MCF 10A (cell line): ENCODE measurements around the gene COL25A1. TPM values are rescaled to one million over a fixed set of nuclear protein-coding genes. Genes with fewer than 3 reads are reported as not detected.

Source experiments
- BruUV-seq: library from RNA; stranded (reverse); fragments of 400-500 nt; replicated peaks from 2 replicates; lab custom pipeline; 2021; lab: Mats Ljungman, UMichigan
- CTCF ChIA-PET: fragments of 300-600 bp; sonication (Branson Sonifier 250); formaldehyde crosslinking; extraction: SDS; loops from one replicate; lab custom pipeline; 2021; ENCODE audit warnings: antibody characterized with exemption, inconsistent platforms; lab: Yijun Ruan, JAX
- POLR2A ChIA-PET: fragments of 300-600, 350-650 bp; sonication (Branson Sonifier 250); formaldehyde crosslinking; extraction: SDS; loops from one replicate; lab custom pipeline; 2020; ENCODE audit warnings: antibody characterized with exemption, inconsistent platforms; lab: Yijun Ruan, JAX
- DNase-seq: peaks from one replicate; pipeline ENCODE4 v3.0.0-alpha.2; 2018; ENCODE audit not compliant: unreplicated experiment
- H3K27ac Mint-ChIP-seq: one replicate; pipeline ENCODE4 v1.8.0; 2022; ENCODE audit warnings: mild to moderate bottlenecking, low read depth, mixed read lengths; ENCODE audit not compliant: unreplicated experiment
- H3K27me3 Mint-ChIP-seq: one replicate; pipeline ENCODE4 v1.8.0; 2022; ENCODE audit warnings: mixed read lengths; ENCODE audit not compliant: insufficient read depth, unreplicated experiment
- H3K36me3 Mint-ChIP-seq: one replicate; pipeline ENCODE4 v1.8.0; 2022; ENCODE audit warnings: mild to moderate bottlenecking, moderate library complexity, mixed read lengths; ENCODE audit not compliant: insufficient read depth, unreplicated experiment
- H3K4me1 Mint-ChIP-seq: one replicate; pipeline ENCODE4 v1.8.0; 2022; ENCODE audit warnings: mixed read lengths; ENCODE audit not compliant: insufficient read depth, unreplicated experiment
- H3K4me3 Mint-ChIP-seq: one replicate; pipeline ENCODE4 v1.8.0; 2022; ENCODE audit warnings: mild to moderate bottlenecking, moderate library complexity, mixed read lengths; ENCODE audit not compliant: unreplicated experiment
- H3K9me3 Mint-ChIP-seq: one replicate; pipeline ENCODE4 v1.8.0; 2022; ENCODE audit warnings: mixed read lengths; ENCODE audit not compliant: unreplicated experiment
- intact Hi-C: fragments of 100-400 bp; cut with micrococcal nuclease; formaldehyde crosslinking; loops from 2 replicates; pipeline ENCODE4 v1.14.1; 2022
- total RNA-seq: library from RNA; stranded (reverse); gene quantifications from 2 replicates; pipeline ENCODE4 v1.2.3, GENCODE V29; 2022
- TF ChIP-seq, protein P1 (sequence below): fragments of 200-600 bp; IDR thresholded peaks from one replicate; pipeline ENCODE4 v1.8.0; 2022; ENCODE audit warnings: antibody characterized with exemption, mild to moderate bottlenecking; ENCODE audit not compliant: unreplicated experiment

COL25A1 gene
- total RNA-seq, 1 experiment from 2014 or later = not detected

DNA sequence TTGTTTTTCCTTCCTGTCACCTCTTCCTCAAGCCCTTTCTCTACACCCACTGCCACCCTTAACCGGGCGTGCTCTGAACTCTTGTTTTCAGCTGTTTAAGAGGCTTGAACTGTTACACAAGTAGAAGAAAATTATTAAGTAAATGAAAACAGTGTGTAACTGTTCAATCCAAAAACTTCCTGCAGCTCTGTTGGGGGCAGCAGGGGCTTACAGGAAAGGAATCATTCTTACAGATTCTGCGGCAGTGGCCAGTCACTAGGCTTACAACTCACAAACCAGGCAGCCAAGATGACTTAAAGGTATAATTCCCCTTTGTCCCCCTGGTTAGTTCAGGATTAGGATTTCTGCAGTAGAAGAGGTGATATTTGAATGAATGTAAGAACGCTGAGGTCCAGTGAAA lies 469.4 kb downstream of the COL25A1 start:
- no peaks in the 10 kb centered on the region for H3K36me3 Mint-ChIP-seq
- BruUV-seq = no TSS peak
- TF ChIP-seq, protein P1, sequence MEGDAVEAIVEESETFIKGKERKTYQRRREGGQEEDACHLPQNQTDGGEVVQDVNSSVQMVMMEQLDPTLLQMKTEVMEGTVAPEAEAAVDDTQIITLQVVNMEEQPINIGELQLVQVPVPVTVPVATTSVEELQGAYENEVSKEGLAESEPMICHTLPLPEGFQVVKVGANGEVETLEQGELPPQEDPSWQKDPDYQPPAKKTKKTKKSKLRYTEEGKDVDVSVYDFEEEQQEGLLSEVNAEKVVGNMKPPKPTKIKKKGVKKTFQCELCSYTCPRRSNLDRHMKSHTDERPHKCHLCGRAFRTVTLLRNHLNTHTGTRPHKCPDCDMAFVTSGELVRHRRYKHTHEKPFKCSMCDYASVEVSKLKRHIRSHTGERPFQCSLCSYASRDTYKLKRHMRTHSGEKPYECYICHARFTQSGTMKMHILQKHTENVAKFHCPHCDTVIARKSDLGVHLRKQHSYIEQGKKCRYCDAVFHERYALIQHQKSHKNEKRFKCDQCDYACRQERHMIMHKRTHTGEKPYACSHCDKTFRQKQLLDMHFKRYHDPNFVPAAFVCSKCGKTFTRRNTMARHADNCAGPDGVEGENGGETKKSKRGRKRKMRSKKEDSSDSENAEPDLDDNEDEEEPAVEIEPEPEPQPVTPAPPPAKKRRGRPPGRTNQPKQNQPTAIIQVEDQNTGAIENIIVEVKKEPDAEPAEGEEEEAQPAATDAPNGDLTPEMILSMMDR = no peak
- no peaks in the 10 kb centered on the region for H3K9me3 Mint-ChIP-seq
- no peaks in the 10 kb centered on the region for H3K27me3 Mint-ChIP-seq
- POLR2A ChIA-PET = interaction anchor here (0.6 to 1.1 kb wide), 2 partner anchors 84 to 582 kb away, joined by 3 to 4 read pairs; no protein-coding TSS in a partner anchor
- H3K4me1 Mint-ChIP-seq = peaks cover 15% of the 10 kb centered on the region
- CTCF ChIA-PET = interaction anchor here (1.0 to 3.9 kb wide), 5 partner anchors 12 to 574 kb away, joined by 3 to 44 read pairs (median 11); no protein-coding TSS in a partner anchor
- no peak overlapping the region for H3K4me3 Mint-ChIP-seq
- H3K27ac Mint-ChIP-seq = no peak overlapping the region
- intact Hi-C loops = loop anchor here (5.0 kb wide), 1 partner anchor 244 kb away; no protein-coding TSS in a partner anchor
- DNase-seq = peak; percentile 32

DNA sequence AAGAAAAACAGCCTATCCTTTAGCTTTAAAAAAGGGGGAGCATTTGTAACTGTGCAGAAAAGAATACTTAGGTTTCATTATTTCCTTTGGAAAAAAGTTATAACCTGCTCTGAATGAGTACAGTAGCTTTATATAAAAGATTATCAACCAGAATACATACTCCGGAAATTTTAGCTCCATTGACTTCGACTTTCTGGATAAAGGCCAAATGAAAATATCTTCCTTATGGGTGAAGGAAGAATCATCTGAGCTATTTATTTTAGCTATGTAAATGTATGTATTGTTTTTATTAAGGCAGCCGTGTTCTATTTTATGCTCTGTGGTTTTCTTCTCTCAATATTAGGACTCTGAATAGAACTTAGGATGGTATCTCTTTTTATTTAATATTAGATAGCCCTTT lies 470.6 kb downstream of the COL25A1 start:
- Mint-ChIP-seq H3K36me3 (no peaks in the 10 kb centered on the region), H3K9me3 (no peaks in the 10 kb centered on the region), H3K27ac (no peak overlapping the region), H3K4me1 (peaks cover 15% of the 10 kb centered on the region), H3K27me3 (no peaks in the 10 kb centered on the region), H3K4me3 (no peak overlapping the region)
- TF ChIP-seq, protein P1 = no peak
- DNase-seq = no peak
- ChIA-PET CTCF (interaction anchor here (0.5 to 3.9 kb wide), 8 partner anchors 10 to 1754 kb away, joined by 3 to 44 read pairs (median 3); no protein-coding TSS in a partner anchor), POLR2A (interaction anchor here (0.6 to 1.1 kb wide), 2 partner anchors 83 to 772 kb away, joined by 3 read pairs; no protein-coding TSS in a partner anchor)
- intact Hi-C loops = loop anchor here (5.0 kb wide), 1 partner anchor 245 kb away; no protein-coding TSS in a partner anchor
- no TSS peak for BruUV-seq

- intact Hi-C loops = loop anchor here (5.0 kb wide), 1 partner anchor 246 kb away; no protein-coding TSS in a partner anchor
- Mint-ChIP-seq H3K36me3 (no peaks in the 10 kb centered on the region), H3K27ac (no peak overlapping the region), H3K27me3 (no peaks in the 10 kb centered on the region), H3K4me3 (no peak overlapping the region), H3K9me3 (no peaks in the 10 kb centered on the region), H3K4me1 (peaks cover 15% of the 10 kb centered on the region)
- POLR2A ChIA-PET = interaction anchor here (0.6 kb wide), 1 partner anchor 771 kb away, joined by 3 read pairs; no protein-coding TSS in a partner anchor
- no TSS peak for BruUV-seq
- TF ChIP-seq, protein P1 = no peak
- CTCF ChIA-PET = interaction anchor here (1.1 to 3.9 kb wide), 5 partner anchors 10 to 577 kb away, joined by 3 to 44 read pairs (median 5); no protein-coding TSS in a partner anchor
- no peak for DNase-seq
Measured at GRCh38 chr4:108831291-108831690, 471.2 kb downstream of the COL25A1 start.

DNA sequence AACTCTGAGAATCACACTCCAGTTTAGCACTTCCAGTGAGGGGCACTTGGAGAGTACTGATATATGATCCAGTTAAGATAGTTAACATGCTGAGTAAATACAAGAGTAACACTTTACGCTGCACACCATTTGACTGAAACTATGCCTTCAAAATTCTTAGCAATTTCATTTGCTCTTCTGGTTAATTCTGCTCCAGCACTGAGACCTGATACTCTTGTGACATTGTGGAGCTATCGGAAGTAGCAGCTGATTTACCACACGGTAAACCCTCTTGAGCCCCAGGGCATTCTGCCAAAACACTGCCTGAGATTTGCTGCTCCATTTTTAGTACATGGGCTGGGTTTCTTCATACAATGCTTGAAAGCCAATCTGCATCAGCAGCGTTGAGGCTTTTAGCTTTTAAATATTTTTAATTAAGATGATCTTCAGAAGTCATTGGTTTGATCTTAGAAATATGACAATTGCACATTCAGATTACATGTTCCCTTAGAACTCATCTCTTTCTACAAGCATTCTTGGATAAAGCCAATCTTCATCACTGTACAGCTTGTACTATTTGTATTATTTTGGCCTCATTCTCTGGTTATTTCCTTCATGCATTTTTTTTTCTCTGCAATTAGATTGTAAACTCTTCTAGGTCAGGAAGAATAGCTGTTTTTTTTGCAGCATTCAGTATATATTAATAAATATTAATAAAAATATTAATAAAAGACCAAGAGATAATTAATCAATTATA lies 471.8 kb downstream of the COL25A1 start:
- CTCF ChIA-PET = interaction anchor here (0.8 to 1.5 kb wide), 4 partner anchors 11 to 577 kb away, joined by 3 to 5 read pairs (median 4); no protein-coding TSS in a partner anchor
- no peaks in the 10 kb centered on the region for H3K9me3 Mint-ChIP-seq
- H3K4me1 Mint-ChIP-seq = peaks cover 15% of the 10 kb centered on the region
- intact Hi-C loops = loop anchor here (5.0 kb wide), 1 partner anchor 247 kb away; no protein-coding TSS in a partner anchor
- H3K27me3 Mint-ChIP-seq = no peaks in the 10 kb centered on the region
- TF ChIP-seq, protein P1 = no peak
- no peak overlapping the region for H3K27ac Mint-ChIP-seq
- H3K36me3 Mint-ChIP-seq = no peaks in the 10 kb centered on the region
- H3K4me3 Mint-ChIP-seq = no peak overlapping the region
- POLR2A ChIA-PET = no interaction called here
- DNase-seq = no peak
- no TSS peak for BruUV-seq
